DMS79 (cell line): ENCODE data around the gene GLS.
"Not testable (repeated sequence)": the region's sequence is repeated elsewhere in the genome, so short reads cannot be mapped to it uniquely, and the experiment has no call there.

Experiments
- DNase-seq: peaks from one replicate; lab custom pipeline; 2025; lab: John Stamatoyannopoulos, UW

The GLS gene

GRCh38 chr2:190880378-190881083 is at the start of gene GLS:
Gene GLS, plus strand, starts transcription at chr2:190880821. Its CDS starts 264 bp downstream, at chr2:190881085.
- peak; percentile 95 for DNase-seq

GRCh38 chr2:190831941-190832340 is 48.7 kb upstream of the GLS start:
- DNase-seq = no peak

- no peak for DNase-seq
Observed at GRCh38 chr2:190834890-190835208, 45.8 kb upstream of the GLS start.

- no peak for DNase-seq
Observed at GRCh38 chr2:190835303-190835930, 45.2 kb upstream of the GLS start.

GRCh38 chr2:190836767-190837166 is 43.9 kb upstream of the GLS start:
- no peak for DNase-seq

GRCh38 chr2:190837420-190837819 is 43.2 kb upstream of the GLS start:
- no peak for DNase-seq

GRCh38 chr2:190837952-190838361 is 42.7 kb upstream of the GLS start:
- no peak for DNase-seq

- no peak for DNase-seq
Observed at GRCh38 chr2:190838492-190838910, 42.1 kb upstream of the GLS start.

- peak; percentile 82 for DNase-seq
Observed at GRCh38 chr2:190840569-190841172, 40.0 kb upstream of the GLS start.

GRCh38 chr2:190841707-190842505 is 38.7 kb upstream of the GLS start:
- DNase-seq = no peak

GRCh38 chr2:190842606-190843104 is 38.0 kb upstream of the GLS start:
- DNase-seq = no peak

GRCh38 chr2:190843890-190844699 is 36.5 kb upstream of the GLS start:
- DNase-seq = no peak

- DNase-seq = no peak
Observed at GRCh38 chr2:190844700-190845401, 35.8 kb upstream of the GLS start.

- peak; percentile 81 for DNase-seq
Observed at GRCh38 chr2:190846746-190847145, 33.9 kb upstream of the GLS start.

- peak; percentile 36 for DNase-seq
Observed at GRCh38 chr2:190847504-190848081, 33.0 kb upstream of the GLS start.

- DNase-seq = no peak
Observed at GRCh38 chr2:190849774-190850173, 30.8 kb upstream of the GLS start.

- DNase-seq = not testable (repeated sequence)
Observed at GRCh38 chr2:190853022-190853421, 27.6 kb upstream of the GLS start.

- DNase-seq = no peak
Observed at GRCh38 chr2:190853531-190854383, 26.9 kb upstream of the GLS start.

GRCh38 chr2:190854726-190855125 is 25.9 kb upstream of the GLS start:
- no peak for DNase-seq

- DNase-seq = no peak
Observed at GRCh38 chr2:190855245-190855644, 25.4 kb upstream of the GLS start.
